Right renal pelvis (tissue), 4 donors: Measurements from ENCODE around the gene SLC16A10. TPM values are rescaled to one million over a fixed set of nuclear protein-coding genes. Genes with fewer than 3 reads are reported as not detected.

Experiments used
- DNase-seq, 4 donors: peaks; one replicate each; pipeline ENCODE4 v3.0.0-alpha.2; 2013; ENCODE audit warnings: low read depth in 4 of 4, low spot score in 3 of 4, missing footprints in 1 of 4
- polyA plus RNA-seq, 4 donors: library from polyadenylated mRNA; unstranded; fragments of 120-200 nt; gene quantifications; one replicate each; pipeline ENCODE4 v1.2.1, GENCODE V29; 2013; ENCODE audit not compliant: insufficient read length in 4 of 4

Gene SLC16A10
- polyA plus RNA-seq, 4 donors: 24.0 to 28.8 (median 26.6) TPM

GRCh38 chr6:111205502-111205901 is 118.2 kb downstream of the SLC16A10 start:
- no peak for DNase-seq

GRCh38 chr6:111207141-111207858 is 120.0 kb downstream of the SLC16A10 start:
- no peak for DNase-seq

- no peak for DNase-seq
These were observed 121.6 kb downstream of the SLC16A10 start for GRCh38 chr6:111208933-111209332.

GRCh38 chr6:111210194-111210728 is 123.0 kb downstream of the SLC16A10 start:
- peak in 2 of 4 donors; percentile 39 to 43 for DNase-seq

GRCh38 chr6:111211411-111212030 is 124.2 kb downstream of the SLC16A10 start:
- no peak for DNase-seq

- no peak for DNase-seq
These were observed 125.3 kb downstream of the SLC16A10 start for GRCh38 chr6:111212625-111213024.

- no peak for DNase-seq
These were observed 127.8 kb downstream of the SLC16A10 start for GRCh38 chr6:111215131-111215530.

GRCh38 chr6:111219785-111220184 is 132.5 kb downstream of the SLC16A10 start:
- DNase-seq: no peak

GRCh38 chr6:111220383-111221031 is 133.2 kb downstream of the SLC16A10 start:
- no peak for DNase-seq

GRCh38 chr6:111221804-111222203 is 134.5 kb downstream of the SLC16A10 start:
- no peak for DNase-seq

GRCh38 chr6:111222341-111222740 is 135.0 kb downstream of the SLC16A10 start:
- DNase-seq: no peak

- no peak for DNase-seq
These were observed 140.8 kb downstream of the SLC16A10 start for GRCh38 chr6:111228094-111228493.

- no peak for DNase-seq
These were observed 143.2 kb downstream of the SLC16A10 start for GRCh38 chr6:111230351-111231089.

- DNase-seq: no peak
These were observed 143.8 kb downstream of the SLC16A10 start for GRCh38 chr6:111231090-111231459.

- no peak for DNase-seq
These were observed 150.5 kb downstream of the SLC16A10 start for GRCh38 chr6:111237852-111238251.

- no peak for DNase-seq
These were observed 151.3 kb downstream of the SLC16A10 start for GRCh38 chr6:111238464-111239119.

- no peak for DNase-seq
These were observed 152.2 kb downstream of the SLC16A10 start for GRCh38 chr6:111239461-111239860.

- DNase-seq: no peak
These were observed 155.1 kb downstream of the SLC16A10 start for GRCh38 chr6:111242452-111242851.

GRCh38 chr6:111243095-111243494 is 155.8 kb downstream of the SLC16A10 start:
- no peak for DNase-seq

GRCh38 chr6:111248789-111249188 is 161.5 kb downstream of the SLC16A10 start:
- DNase-seq: no peak
